ENCODE data around the gene GRK4.
"Not testable (repeated sequence)": the region's sequence is repeated elsewhere in the genome, so short reads cannot be mapped to it uniquely, and the experiment has no call there.

GRK4 gene

GRCh38 chr4:2931512-2932301 is 31.7 kb upstream of the GRK4 start:
- DNase-seq, result no peak

- no peak for DNase-seq
Measured at GRCh38 chr4:2932321-2932950, 30.9 kb upstream of the GRK4 start.

GRCh38 chr4:2932951-2933565 is 30.3 kb upstream of the GRK4 start:
- DNase-seq, result no peak

GRCh38 chr4:2933566-2934076 is 29.8 kb upstream of the GRK4 start:
- no peak for DNase-seq

- no peak for DNase-seq
Measured at GRCh38 chr4:2934077-2934812, 29.1 kb upstream of the GRK4 start.

- no peak for DNase-seq
Measured at GRCh38 chr4:2934813-2935761, 28.3 kb upstream of the GRK4 start.

GRCh38 chr4:2935762-2936743 is 27.3 kb upstream of the GRK4 start:
- DNase-seq, result no peak

GRCh38 chr4:2936773-2937145 is 26.6 kb upstream of the GRK4 start:
- DNase-seq, result no peak

GRCh38 chr4:2937146-2937857 is 26.1 kb upstream of the GRK4 start:
- no peak for DNase-seq

GRCh38 chr4:2937986-2938385 is 25.4 kb upstream of the GRK4 start:
- DNase-seq, result no peak

- not testable (repeated sequence) for DNase-seq
Measured at GRCh38 chr4:2938411-2938810, 25.0 kb upstream of the GRK4 start.

- DNase-seq, result no peak
Measured at GRCh38 chr4:2938906-2939305, 24.5 kb upstream of the GRK4 start.

GRCh38 chr4:2939383-2940243 is 23.8 kb upstream of the GRK4 start:
- DNase-seq, result no peak

- no peak for DNase-seq
Measured at GRCh38 chr4:2940267-2941137, 22.9 kb upstream of the GRK4 start.

- no peak for DNase-seq
Measured at GRCh38 chr4:2941138-2942036, 22.0 kb upstream of the GRK4 start.

GRCh38 chr4:2942037-2942531 is 21.3 kb upstream of the GRK4 start:
- no peak for DNase-seq
